WTC11 (cell line): ENCODE data around the gene REEP3. TPM values are rescaled to one million over a fixed set of nuclear protein-coding genes. Genes with fewer than 3 reads are reported as not detected.
"Not testable (repeated sequence)": the region's sequence is repeated elsewhere in the genome, so short reads cannot be mapped to it uniquely, and the experiment has no call there.

Source experiments
- ATAC-seq: fragments of 200-7000 bp; cut with Tn5 transposase; 2 replicates; pipeline ENCODE4 v1.10.0; 2021; ENCODE audit warnings: mild to moderate bottlenecking, moderate library complexity
- CTCF ChIA-PET: fragments of 300-600 bp; sonication (Branson Sonifier 250); formaldehyde crosslinking; loops from one replicate; lab custom pipeline; 2021; ENCODE audit warnings: antibody characterized with exemption; lab: Charles Lee
- POLR2A ChIA-PET: fragments of 350-600 bp; sonication (Branson Sonifier 250); formaldehyde crosslinking; loops from one replicate; lab custom pipeline; 2021; ENCODE audit warnings: antibody characterized with exemption; lab: Charles Lee
- DNase-seq: peaks from one replicate; pipeline ENCODE4 v3.0.0; 2021; ENCODE audit warnings: low spot score
- H3K27ac Mint-ChIP-seq: 2 replicates; pipeline ENCODE4 v1.8.0; 2021; ENCODE audit warnings: mixed read lengths
- H3K27me3 Mint-ChIP-seq: 2 replicates; pipeline ENCODE4 v1.8.0; 2021; ENCODE audit warnings: low read depth, mild to moderate bottlenecking, moderate library complexity, mixed read lengths
- H3K36me3 Mint-ChIP-seq: 2 replicates; pipeline ENCODE4 v1.8.0; 2021; ENCODE audit warnings: mixed read lengths
- H3K4me1 Mint-ChIP-seq: 2 replicates; pipeline ENCODE4 v1.8.0; 2022; ENCODE audit warnings: mixed read lengths
- H3K4me3 Mint-ChIP-seq: 2 replicates; pipeline ENCODE4 v1.8.0; 2021; ENCODE audit warnings: mild to moderate bottlenecking, moderate library complexity, mixed read lengths
- H3K9me3 Mint-ChIP-seq: 2 replicates; pipeline ENCODE4 v1.8.0; 2021; ENCODE audit warnings: mixed read lengths
- ATF1 ChIP-seq: sonication (generic); formaldehyde crosslinking; IDR thresholded peaks from 2 replicates; pipeline ENCODE4 v1.8.1; 2023; ENCODE audit warnings: mild to moderate bottlenecking, moderate library complexity, missing genetic modification reagents
- ELF4 ChIP-seq: sonication (generic); formaldehyde crosslinking; IDR thresholded peaks from 2 replicates; pipeline ENCODE4 v1.8.1; 2022; ENCODE audit warnings: low read depth, mild to moderate bottlenecking, moderate library complexity, missing genetic modification reagents
- HMGA2 ChIP-seq: fragments of 250-450 bp; sonication (Bioruptor Pico); IDR thresholded peaks from 2 replicates; pipeline ENCODE4 v1.4.0; 2021; ENCODE audit warnings: mild to moderate bottlenecking, moderate library complexity
- KAT7 ChIP-seq: sonication (generic); formaldehyde crosslinking; IDR thresholded peaks from 2 replicates; pipeline ENCODE4 v1.8.1; 2023; ENCODE audit warnings: missing genetic modification reagents, mild to moderate bottlenecking, borderline replicate concordance
- MLX ChIP-seq: sonication (generic); formaldehyde crosslinking; IDR thresholded peaks from 2 replicates; pipeline ENCODE4 v1.8.1; 2023; ENCODE audit warnings: mild to moderate bottlenecking, missing genetic modification reagents, moderate library complexity
- MXD4 ChIP-seq: fragments of 250-450 bp; sonication (Bioruptor Pico); IDR thresholded peaks from 2 replicates; pipeline ENCODE4 v1.8.0; 2021; ENCODE audit warnings: mild to moderate bottlenecking, moderate library complexity, borderline replicate concordance
- NR2C2 ChIP-seq: sonication (generic); formaldehyde crosslinking; IDR thresholded peaks from 2 replicates; pipeline ENCODE4 v1.8.0; 2022; ENCODE audit warnings: mild to moderate bottlenecking, missing genetic modification reagents
- SMAD3 ChIP-seq: sonication (generic); formaldehyde crosslinking; IDR thresholded peaks from 2 replicates; pipeline ENCODE4 v1.8.0; 2022; ENCODE audit warnings: missing genetic modification reagents, mild to moderate bottlenecking, borderline replicate concordance
- SMAD4 ChIP-seq: sonication (generic); formaldehyde crosslinking; IDR thresholded peaks from 2 replicates; pipeline ENCODE4 v1.8.0; 2022; ENCODE audit warnings: mild to moderate bottlenecking, missing genetic modification reagents
- ZNF317 ChIP-seq: sonication (generic); formaldehyde crosslinking; IDR thresholded peaks from 2 replicates; pipeline ENCODE4 v1.8.1; 2023; ENCODE audit warnings: low read depth, mild to moderate bottlenecking, moderate library complexity, missing genetic modification reagents, borderline replicate concordance
- ZNF423 ChIP-seq: fragments of 250-450 bp; sonication (Bioruptor Pico); IDR thresholded peaks from 2 replicates; pipeline ENCODE4 v2.1.2; 2022; ENCODE audit warnings: mild to moderate bottlenecking, moderate library complexity
- total RNA-seq: library from RNA; stranded (reverse); gene quantifications from 3 replicates; pipeline ENCODE4 v1.2.3, GENCODE V29; 2021
- TF ChIP-seq, protein P1 (sequence below): sonication (generic); formaldehyde crosslinking; IDR thresholded peaks from 2 replicates; pipeline ENCODE4 v1.8.1; 2022; ENCODE audit warnings: low read depth, mild to moderate bottlenecking, moderate library complexity, missing genetic modification reagents, borderline replicate concordance
- TF ChIP-seq, protein P2 (sequence below): sonication (generic); formaldehyde crosslinking; IDR thresholded peaks from 2 replicates; pipeline ENCODE4 v1.8.0; 2023; ENCODE audit warnings: missing genetic modification reagents, mild to moderate bottlenecking, borderline replicate concordance

Gene REEP3
- total RNA-seq, 1 experiment from 2014 or later, result 18.5 TPM

- CTCF ChIA-PET, result interaction anchor here (1.5 kb wide), 1 partner anchor 59 kb away, joined by 4 read pairs; no protein-coding TSS in a partner anchor
- no peak overlapping the region for H3K27ac Mint-ChIP-seq
- no peak for ATAC-seq
- H3K27me3 Mint-ChIP-seq, result no peaks in the 10 kb centered on the region; the same call in 1 of the 2 replicates
- H3K36me3 Mint-ChIP-seq, result no peaks in the 10 kb centered on the region
- POLR2A ChIA-PET, result interaction anchor here (1.3 kb wide), 1 partner anchor 31 kb away, joined by 3 read pairs; no protein-coding TSS in a partner anchor
- TF ChIP-seq, protein P1, sequence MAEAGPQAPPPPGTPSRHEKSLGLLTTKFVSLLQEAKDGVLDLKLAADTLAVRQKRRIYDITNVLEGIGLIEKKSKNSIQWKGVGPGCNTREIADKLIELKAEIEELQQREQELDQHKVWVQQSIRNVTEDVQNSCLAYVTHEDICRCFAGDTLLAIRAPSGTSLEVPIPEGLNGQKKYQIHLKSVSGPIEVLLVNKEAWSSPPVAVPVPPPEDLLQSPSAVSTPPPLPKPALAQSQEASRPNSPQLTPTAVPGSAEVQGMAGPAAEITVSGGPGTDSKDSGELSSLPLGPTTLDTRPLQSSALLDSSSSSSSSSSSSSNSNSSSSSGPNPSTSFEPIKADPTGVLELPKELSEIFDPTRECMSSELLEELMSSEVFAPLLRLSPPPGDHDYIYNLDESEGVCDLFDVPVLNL (CRISPR knock-in tag), result no peak
- no peak for TF ChIP-seq MLX
- TF ChIP-seq MXD4 (CRISPR knock-in tag), result no peak
- no peak for TF ChIP-seq SMAD3
- no peak for TF ChIP-seq ELF4 (CRISPR knock-in tag)
- no peak for TF ChIP-seq HMGA2 (CRISPR knock-in tag)
- no peak for TF ChIP-seq ZNF423 (CRISPR knock-in tag)
- H3K4me1 Mint-ChIP-seq, result peaks cover 14% of the 10 kb centered on the region
- DNase-seq, result no peak
- H3K4me3 Mint-ChIP-seq, result no peak overlapping the region
- no peaks in the 10 kb centered on the region for H3K9me3 Mint-ChIP-seq
Observed at GRCh38 chr10:63661347-63661746, 140.1 kb downstream of the REEP3 start.

DNA sequence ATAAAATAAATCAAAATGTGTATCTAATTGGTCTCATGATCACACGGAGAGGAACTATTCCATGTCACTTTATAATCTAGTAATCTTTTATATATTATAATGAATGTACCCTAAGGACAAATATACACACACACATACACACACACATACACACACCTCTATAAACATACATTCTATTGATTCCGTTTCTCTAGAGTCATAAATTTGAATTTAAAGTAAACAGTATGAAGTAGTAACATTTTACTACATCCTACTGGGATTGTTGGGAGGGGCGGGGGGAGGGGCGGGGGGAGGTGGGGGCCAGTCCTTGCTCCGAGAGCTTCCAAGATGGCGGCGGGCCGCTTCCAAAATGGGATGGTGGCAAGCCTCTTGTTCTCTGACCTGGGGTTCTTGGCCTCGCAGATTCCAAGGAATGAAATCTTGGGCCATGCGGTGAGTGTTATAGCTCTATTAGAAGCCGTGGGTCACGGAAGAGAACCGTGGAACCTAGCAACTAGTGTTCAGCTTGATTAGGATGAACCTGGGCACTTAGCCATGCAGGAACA lies 143.2 kb downstream of the REEP3 start:
- H3K27me3 Mint-ChIP-seq, result no peaks in the 10 kb centered on the region; the same call in 1 of the 2 replicates
- CTCF ChIA-PET, result interaction anchor here (0.7 to 1.6 kb wide), 4 partner anchors 31 to 497 kb away, joined by 3 to 7 read pairs (median 4); no protein-coding TSS in a partner anchor
- no peak overlapping the region for H3K4me3 Mint-ChIP-seq
- TF ChIP-seq ZNF317 (CRISPR knock-in tag) (no peak), ATF1 (CRISPR knock-in tag) (no peak), KAT7 (CRISPR knock-in tag) (no peak), SMAD3 (no peak), NR2C2 (no peak), SMAD4 (CRISPR knock-in tag) (no peak)
- TF ChIP-seq, protein P2, sequence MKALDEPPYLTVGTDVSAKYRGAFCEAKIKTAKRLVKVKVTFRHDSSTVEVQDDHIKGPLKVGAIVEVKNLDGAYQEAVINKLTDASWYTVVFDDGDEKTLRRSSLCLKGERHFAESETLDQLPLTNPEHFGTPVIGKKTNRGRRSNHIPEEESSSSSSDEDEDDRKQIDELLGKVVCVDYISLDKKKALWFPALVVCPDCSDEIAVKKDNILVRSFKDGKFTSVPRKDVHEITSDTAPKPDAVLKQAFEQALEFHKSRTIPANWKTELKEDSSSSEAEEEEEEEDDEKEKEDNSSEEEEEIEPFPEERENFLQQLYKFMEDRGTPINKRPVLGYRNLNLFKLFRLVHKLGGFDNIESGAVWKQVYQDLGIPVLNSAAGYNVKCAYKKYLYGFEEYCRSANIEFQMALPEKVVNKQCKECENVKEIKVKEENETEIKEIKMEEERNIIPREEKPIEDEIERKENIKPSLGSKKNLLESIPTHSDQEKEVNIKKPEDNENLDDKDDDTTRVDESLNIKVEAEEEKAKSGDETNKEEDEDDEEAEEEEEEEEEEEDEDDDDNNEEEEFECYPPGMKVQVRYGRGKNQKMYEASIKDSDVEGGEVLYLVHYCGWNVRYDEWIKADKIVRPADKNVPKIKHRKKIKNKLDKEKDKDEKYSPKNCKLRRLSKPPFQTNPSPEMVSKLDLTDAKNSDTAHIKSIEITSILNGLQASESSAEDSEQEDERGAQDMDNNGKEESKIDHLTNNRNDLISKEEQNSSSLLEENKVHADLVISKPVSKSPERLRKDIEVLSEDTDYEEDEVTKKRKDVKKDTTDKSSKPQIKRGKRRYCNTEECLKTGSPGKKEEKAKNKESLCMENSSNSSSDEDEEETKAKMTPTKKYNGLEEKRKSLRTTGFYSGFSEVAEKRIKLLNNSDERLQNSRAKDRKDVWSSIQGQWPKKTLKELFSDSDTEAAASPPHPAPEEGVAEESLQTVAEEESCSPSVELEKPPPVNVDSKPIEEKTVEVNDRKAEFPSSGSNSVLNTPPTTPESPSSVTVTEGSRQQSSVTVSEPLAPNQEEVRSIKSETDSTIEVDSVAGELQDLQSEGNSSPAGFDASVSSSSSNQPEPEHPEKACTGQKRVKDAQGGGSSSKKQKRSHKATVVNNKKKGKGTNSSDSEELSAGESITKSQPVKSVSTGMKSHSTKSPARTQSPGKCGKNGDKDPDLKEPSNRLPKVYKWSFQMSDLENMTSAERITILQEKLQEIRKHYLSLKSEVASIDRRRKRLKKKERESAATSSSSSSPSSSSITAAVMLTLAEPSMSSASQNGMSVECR (CRISPR knock-in tag), result no peak
- TF ChIP-seq, all 79 proteins: peak for 0
- POLR2A ChIA-PET, result no interaction called here
- Mint-ChIP-seq H3K27ac (peak overlapping the region; percentile 88), H3K36me3 (no peaks in the 10 kb centered on the region), H3K4me1 (peaks cover 28% of the 10 kb centered on the region), H3K9me3 (no peaks in the 10 kb centered on the region)
- no peak for ATAC-seq
- DNase-seq, result no peak

- DNase-seq, H3K36me3 Mint-ChIP-seq, ATAC-seq, H3K27me3 Mint-ChIP-seq, POLR2A ChIA-PET, H3K9me3 Mint-ChIP-seq, H3K4me3 Mint-ChIP-seq: not testable (repeated sequence)
- CTCF ChIA-PET, result interaction anchor here (0.7 to 1.6 kb wide), 4 partner anchors 31 to 498 kb away, joined by 3 to 7 read pairs (median 4); no protein-coding TSS in a partner anchor
- peaks cover 31% of the 10 kb centered on the region for H3K4me1 Mint-ChIP-seq
- H3K27ac Mint-ChIP-seq, result peak overlapping the region; percentile 88
Observed at GRCh38 chr10:63665006-63665580, 143.9 kb downstream of the REEP3 start.
